ENCODE data around the gene SECISBP2L.

The SECISBP2L gene

DNA sequence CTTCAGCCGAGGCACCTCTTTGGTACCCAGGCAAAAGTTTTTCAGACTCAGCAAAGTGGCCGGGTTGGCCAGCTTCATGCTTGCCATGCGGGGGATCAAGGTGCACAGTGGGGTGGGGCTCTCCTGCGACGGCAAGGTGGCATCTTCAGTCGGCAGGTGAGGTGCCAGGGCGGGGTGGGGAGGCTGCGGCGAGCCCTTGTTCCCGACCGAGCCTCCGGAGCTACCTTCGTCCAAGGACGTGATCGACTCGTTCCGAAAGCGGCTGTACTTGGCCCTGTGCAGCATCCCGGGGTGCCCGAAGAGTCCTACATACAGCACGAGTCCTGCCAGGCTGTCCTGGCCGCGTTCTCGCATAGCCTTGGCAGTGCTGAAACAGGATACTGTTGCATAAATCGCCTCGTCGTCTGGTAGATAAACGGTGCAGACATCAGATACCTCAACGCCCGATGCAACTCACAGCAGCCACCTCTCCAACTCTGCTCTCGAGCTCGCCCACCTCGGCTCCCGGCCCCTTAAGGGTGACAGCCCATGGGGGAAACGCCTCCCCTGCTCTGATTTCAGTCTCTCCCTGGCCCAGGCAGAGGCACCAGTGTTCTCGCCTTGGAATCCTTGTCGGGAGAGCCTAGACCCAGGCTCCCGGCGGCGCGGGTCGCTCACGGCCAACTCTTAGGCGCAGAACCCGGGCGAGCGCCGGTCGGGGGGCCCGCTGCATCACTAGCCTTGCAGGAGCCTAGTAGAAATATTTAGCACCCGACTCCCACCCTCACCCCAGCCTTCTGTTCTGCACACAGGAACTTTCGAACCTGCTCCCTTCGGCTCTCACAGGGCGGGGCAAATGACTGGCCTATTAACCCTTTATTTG, 83.4 kb downstream of the SECISBP2L start:
- peak; percentile 57 for DNase-seq

DNA sequence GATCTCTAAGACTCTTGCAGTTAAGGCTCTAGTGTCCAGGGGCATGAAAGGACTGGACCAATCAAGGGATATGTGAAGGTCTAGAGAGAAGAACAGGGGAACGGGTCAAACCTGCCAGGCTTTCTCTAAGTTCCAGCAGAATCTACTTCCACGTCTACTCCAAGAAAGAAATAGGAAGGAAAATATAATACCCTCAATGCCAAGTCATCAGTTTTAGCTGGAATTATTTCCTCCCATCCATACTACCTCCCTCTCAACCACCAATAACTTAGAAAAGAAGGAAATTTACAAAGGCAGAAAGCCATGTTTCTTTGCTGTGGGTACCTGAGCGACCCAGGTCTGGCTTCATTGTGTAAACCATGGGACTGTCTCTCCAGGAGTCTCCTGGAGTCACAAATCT, 90.3 kb downstream of the SECISBP2L start:
- no peak for DNase-seq

DNA sequence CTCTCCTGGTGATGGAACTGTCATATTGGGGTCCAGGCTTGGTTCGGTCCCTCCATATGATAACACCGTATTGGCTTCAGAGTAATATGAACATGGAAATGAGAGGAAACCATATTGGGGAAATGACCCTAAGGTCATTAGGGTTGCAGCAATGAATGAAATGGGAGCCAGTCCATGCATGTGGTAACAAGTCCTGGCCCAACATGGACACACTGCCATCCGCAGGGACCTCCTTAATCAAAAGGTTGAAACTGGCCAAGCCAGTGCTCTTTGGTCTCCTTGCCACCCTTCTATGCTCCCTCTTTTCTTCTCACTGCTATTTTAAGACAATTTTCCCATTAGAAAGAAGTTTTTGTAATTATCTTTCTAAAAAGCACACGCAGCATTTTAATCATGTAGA, 90.9 kb downstream of the SECISBP2L start:
- no peak for DNase-seq

DNA sequence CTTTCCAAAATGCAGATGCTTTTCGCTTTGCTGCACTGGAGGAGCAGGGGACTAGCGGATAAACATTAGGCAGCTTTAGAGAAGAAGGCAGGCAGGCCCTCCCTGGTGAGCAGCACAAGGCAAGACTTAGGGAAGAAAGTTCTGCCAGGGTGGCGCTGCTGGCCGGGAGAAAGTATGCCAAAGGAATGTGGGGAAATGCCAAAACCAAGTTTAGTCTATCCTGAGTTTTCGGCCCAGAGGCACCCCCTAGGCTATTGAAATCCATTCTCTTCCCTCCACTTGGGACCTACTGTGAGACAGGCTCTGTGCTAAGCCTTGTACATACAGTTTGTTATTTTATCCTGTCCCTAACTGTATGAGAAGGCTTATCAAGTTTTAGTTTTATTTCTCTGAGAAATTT, 91.7 kb downstream of the SECISBP2L start:
- peak; percentile 79 for DNase-seq

DNA sequence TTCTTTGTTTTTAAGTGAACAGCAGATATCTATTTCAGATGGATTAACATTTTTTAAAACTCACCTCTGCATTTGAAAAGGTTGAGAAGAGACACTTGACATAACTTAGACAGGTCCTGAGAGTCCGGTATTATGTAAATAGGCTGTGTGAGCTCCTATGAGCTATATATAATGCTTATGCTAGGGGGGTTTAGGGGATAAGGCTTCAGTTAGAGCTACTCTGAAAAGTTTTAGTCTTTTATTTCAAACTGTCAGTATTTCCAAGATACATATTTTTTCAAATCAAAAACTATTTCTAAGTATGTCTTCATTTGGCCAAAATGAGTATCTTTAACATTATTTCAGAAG, 99.4 kb downstream of the SECISBP2L start:
- DNase-seq = no peak

DNA sequence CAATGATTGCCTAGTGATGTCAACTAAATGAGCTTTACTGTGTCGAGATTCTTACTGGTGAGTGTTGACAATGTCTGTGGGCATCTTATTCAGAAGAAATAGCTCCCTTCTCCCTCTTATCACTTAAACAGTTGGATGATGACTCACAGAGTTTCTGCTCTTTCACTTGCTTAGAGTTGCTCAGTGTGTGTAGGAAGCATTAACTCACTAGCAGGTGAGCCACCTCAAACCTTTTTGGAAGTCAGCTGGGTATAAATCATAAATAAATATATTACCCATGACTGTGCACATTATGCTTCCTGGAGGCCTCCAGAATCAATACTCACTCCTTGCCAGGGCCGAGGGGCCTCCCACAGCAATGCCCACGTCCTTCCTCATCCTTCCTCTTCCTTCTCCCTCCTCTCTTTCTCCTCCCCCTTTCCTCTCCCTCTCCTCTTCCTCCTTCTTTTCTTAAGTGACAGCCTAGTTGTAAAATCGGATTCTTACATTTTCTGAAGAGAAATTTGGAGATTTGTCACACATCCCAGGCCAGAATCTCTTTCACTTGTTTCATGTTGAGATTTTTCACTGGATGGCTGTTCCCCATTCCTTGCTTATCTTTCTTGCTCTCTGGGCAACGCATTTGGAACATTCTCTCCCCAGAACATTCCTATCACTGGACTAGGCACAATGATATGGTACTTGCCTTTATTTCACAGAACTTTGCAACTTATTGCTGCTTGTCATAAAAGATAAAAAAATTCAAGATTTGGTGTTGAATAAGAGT, 100.0 kb downstream of the SECISBP2L start:
- DNase-seq = peak; percentile 71

DNA sequence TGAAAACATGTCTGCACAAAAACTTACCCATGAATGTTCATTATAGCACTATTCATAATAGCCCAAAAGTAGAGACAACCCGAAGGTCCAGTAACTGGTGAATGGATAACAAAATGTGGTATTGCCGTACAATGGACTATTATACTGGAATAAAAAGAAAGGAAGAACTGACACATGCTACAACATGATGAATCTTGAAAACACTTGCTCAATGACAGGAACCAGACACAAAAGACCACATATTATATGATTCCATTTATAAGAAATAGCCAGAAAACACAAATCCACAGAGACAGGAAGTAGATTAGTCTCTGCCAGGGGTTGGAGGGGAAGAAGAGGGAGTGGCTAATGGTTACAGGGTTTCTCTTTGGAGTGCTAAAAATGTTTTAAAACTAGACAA, 100.9 kb downstream of the SECISBP2L start:
- DNase-seq = no peak

DNA sequence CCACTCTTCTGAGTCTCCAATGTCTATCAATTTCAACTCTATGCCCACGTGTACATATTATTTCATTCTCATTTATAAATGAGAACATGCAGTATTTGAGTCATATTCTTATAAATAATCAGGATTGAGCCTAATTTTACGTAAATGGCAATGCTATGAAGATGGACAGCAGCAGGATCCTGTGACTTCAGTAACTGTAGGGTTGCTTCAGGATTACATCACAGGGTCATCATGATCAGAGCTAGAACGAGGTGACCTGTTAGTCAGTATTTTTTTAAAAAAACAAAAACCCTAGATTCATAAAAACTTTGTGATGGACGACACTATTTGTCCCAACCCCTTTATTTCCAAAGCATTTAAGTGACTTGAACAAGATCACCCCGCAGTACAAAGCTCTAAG, 104.3 kb downstream of the SECISBP2L start:
- no peak for DNase-seq

DNA sequence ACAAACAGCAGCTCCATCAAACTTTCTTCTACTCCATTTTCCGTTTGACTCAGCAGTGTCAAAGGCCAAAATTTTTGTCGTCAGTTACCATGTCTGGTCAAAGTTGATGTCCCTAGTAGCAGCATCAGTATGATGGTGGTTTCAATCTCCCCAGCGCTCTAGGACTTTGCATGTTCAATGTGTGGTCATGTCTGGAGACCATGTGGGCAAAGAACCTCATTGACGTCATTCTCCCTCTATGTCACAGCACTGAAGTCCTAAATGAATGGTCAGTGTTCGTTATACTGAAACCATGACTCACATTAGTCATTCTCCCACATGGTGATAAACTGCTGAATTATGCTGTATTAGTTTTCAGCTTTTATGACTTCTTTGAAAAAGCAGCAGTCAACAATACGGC, 105.7 kb downstream of the SECISBP2L start:
- peak; percentile 97 for DNase-seq

DNA sequence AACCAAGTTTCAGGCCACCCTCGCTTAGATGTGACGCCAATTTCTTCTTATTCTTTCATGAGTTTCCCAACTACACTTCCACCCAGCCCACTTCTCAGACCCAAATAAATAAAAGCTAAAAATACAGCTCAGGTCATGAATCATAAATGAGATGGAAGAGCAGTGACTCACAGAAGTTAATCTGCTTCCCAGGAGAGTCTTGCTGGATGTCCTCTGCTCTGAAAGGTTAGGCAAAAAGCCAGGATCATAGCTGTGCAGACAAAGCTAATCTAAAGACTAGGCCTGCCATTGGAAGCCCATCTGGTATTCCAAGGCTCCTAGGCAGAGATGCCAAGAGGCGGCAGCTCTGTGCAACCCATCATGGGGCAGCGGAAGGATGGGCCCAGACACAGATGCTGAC, 106.6 kb downstream of the SECISBP2L start:
- DNase-seq = peak; percentile 95
